ENCODE measurements around the gene POU4F3.
"Not testable (repeated sequence)": the region's sequence is repeated elsewhere in the genome, so short reads cannot be mapped to it uniquely, and the experiment has no call there.

POU4F3 gene

DNA sequence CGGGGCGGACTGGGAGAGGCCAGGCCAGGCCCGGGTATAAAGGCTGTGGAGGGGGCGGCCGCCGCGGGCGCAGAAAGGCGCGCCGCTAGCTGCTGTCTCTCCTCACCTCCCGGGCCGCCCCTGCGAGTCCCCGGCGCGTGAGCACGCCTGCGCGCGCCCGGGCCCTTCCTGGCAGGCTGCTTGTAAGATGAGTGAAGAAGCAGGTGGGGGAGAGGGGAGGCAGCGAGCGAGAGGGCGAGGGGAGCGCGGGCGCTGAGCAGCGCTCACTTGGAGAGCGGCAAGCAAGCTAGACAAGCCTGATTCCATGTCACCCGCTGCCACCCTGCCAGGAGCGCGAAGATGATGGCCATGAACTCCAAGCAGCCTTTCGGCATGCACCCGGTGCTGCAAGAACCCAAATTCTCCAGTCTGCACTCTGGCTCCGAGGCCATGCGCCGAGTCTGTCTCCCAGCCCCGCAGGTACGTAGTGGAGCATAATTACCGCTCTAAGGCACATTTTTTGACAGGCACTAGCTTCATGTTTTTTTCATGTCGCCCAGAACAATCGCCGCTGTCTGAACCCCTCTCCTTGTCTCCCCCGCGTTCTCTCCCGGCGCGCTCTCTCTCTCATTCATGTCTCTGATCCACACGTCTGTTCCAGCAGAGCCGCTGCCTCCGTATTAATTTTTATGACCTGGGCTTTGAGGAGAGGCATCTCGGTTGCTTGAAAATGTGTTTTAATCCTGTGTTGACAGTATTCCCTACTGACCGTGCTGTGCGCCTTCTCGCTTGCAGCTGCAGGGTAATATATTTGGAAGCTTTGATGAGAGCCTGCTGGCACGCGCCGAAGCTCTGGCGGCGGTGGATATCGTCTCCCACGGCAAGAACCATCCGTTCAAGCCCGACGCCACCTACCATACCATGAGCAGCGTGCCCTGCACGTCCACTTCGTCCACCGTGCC, at the start of gene POU4F3:
POU4F3 (plus strand) TSS at position 66 of the 941 bp plus-strand sequence; CDS start at position 340, 274 bp downstream.
- Mint-ChIP-seq H3K4me3 (no peak within 1 kb of the TSS), H3K9me3 (ENCODE audit: low read depth) (no peaks in the 10 kb centered on the region), H3K4me1 (ENCODE audit: low read depth) (peaks cover 11% of the 10 kb centered on the region), H3K36me3 (no peaks in the 10 kb centered on the region), H3K27me3 (peaks cover 58% of the 10 kb centered on the region), H3K27ac (no peak within 1 kb of the TSS)

DNA sequence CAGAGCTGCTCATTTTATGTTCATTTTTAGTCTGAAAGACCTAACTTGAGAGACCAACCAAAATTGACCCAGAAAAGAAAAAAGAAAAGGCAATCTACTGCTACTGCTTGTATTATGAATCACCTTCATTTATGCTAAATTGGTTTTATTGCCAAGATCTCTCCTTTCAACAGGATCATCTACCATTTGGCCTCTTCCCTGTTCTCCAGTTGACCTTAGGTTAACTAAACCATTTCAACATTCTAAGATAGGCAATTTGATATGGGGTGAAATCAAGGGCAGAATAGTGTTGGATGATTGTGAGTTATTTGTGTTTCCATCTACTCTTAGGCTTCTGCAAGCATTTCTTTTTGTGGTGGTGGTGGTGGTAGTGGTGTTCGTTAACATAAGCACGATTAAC, 48.3 kb upstream of the POU4F3 start:
- Mint-ChIP-seq H3K27me3 (no peaks in the 10 kb centered on the region), H3K27ac (no peak overlapping the region), H3K4me3 (no peak overlapping the region), H3K4me1 (ENCODE audit: low read depth) (no peaks in the 10 kb centered on the region), H3K9me3 (ENCODE audit: low read depth) (no peaks in the 10 kb centered on the region), H3K36me3 (peaks cover 3% of the 10 kb centered on the region)

GRCh38 chr5:146291421-146292074, 47.1 kb upstream of the POU4F3 start:
- Mint-ChIP-seq H3K27me3 (no peaks in the 10 kb centered on the region), H3K9me3 (ENCODE audit: low read depth) (no peaks in the 10 kb centered on the region), H3K36me3 (peaks cover 1% of the 10 kb centered on the region), H3K4me1 (ENCODE audit: low read depth) (no peaks in the 10 kb centered on the region), H3K4me3 (no peak overlapping the region), H3K27ac (no peak overlapping the region)

DNA sequence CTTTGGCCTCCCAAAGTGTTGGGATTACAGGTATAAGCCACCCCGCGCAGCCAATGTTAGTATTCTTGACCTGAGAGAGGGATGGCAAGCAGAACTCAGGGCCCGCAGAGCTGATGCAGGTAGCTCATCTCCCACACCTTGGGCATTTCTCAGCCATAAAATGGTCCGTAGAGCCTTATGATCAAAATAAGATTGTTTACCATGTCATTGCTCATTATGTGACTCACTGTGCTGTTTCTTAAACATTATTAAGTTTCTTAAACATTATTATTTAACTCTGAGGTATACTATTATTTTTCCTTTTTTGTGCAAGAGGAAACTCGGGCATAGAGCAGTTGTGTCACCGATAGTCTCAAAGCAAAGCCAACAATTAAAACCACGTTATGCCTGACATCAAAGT, 42.4 kb upstream of the POU4F3 start:
- H3K27me3 Mint-ChIP-seq = no peaks in the 10 kb centered on the region
- H3K27ac Mint-ChIP-seq = no peak overlapping the region
- no peak overlapping the region for H3K4me3 Mint-ChIP-seq
- H3K9me3 Mint-ChIP-seq (ENCODE audit: low read depth) = no peaks in the 10 kb centered on the region
- no peaks in the 10 kb centered on the region for H3K36me3 Mint-ChIP-seq
- no peaks in the 10 kb centered on the region for H3K4me1 Mint-ChIP-seq (ENCODE audit: low read depth)

GRCh38 chr5:146298920-146299319, 39.7 kb upstream of the POU4F3 start:
- H3K36me3 Mint-ChIP-seq; H3K4me1 Mint-ChIP-seq (ENCODE audit: low read depth); H3K27ac Mint-ChIP-seq; H3K4me3 Mint-ChIP-seq; H3K9me3 Mint-ChIP-seq (ENCODE audit: low read depth); H3K27me3 Mint-ChIP-seq: not testable (repeated sequence)

DNA sequence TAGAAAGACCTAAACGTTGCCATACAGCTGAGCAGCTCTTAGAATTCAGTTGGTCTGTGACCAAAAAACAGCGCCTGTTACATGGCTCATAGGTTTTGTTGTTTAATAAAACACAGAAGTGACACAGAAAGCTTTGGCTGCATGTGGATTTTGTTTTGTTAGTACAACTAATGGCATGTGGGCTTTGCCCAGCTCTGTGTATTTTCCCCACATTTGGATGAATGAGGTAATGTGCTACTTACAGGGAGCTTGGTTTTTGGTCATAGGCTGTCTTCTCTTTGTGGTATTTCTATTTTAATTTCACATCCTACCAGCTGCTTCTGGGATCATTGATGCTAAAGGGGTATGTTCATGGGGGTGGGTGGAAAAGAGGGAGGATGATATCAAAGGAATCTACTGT, 37.0 kb upstream of the POU4F3 start:
- H3K36me3 Mint-ChIP-seq = no peaks in the 10 kb centered on the region
- peaks cover 4% of the 10 kb centered on the region for H3K27me3 Mint-ChIP-seq
- H3K27ac Mint-ChIP-seq = no peak overlapping the region
- no peak overlapping the region for H3K4me3 Mint-ChIP-seq
- H3K9me3 Mint-ChIP-seq (ENCODE audit: low read depth) = no peaks in the 10 kb centered on the region
- H3K4me1 Mint-ChIP-seq (ENCODE audit: low read depth) = no peaks in the 10 kb centered on the region

DNA sequence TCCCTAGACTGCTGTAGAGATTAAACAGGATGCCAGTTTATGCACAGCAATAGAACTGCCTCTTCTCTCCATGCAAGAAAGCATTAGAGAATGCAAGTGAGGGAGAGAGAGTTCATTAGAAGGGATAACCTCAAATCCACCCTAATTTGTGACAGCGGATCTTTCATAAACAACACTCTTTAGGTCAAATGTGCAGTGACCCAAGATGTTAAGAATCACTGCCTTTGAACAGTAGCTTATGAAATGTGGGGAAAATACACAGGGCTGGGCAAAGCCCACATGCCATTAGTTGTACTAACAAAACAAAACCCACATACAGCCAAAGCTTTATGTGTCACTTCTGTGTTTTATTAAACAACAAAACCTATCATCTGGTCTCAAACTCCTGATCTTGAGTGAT, 36.2 kb upstream of the POU4F3 start:
- Mint-ChIP-seq H3K4me3 (no peak overlapping the region), H3K9me3 (ENCODE audit: low read depth) (no peaks in the 10 kb centered on the region), H3K27me3 (peaks cover 4% of the 10 kb centered on the region), H3K4me1 (ENCODE audit: low read depth) (no peaks in the 10 kb centered on the region), H3K27ac (no peak overlapping the region), H3K36me3 (no peaks in the 10 kb centered on the region)

- H3K4me3 Mint-ChIP-seq = no peak overlapping the region
- H3K27me3 Mint-ChIP-seq = peaks cover 7% of the 10 kb centered on the region
- H3K9me3 Mint-ChIP-seq (ENCODE audit: low read depth) = no peaks in the 10 kb centered on the region
- no peak overlapping the region for H3K27ac Mint-ChIP-seq
- H3K36me3 Mint-ChIP-seq = no peaks in the 10 kb centered on the region
- H3K4me1 Mint-ChIP-seq (ENCODE audit: low read depth) = no peaks in the 10 kb centered on the region
These were observed 31.8 kb upstream of the POU4F3 start for GRCh38 chr5:146306838-146307237.

DNA sequence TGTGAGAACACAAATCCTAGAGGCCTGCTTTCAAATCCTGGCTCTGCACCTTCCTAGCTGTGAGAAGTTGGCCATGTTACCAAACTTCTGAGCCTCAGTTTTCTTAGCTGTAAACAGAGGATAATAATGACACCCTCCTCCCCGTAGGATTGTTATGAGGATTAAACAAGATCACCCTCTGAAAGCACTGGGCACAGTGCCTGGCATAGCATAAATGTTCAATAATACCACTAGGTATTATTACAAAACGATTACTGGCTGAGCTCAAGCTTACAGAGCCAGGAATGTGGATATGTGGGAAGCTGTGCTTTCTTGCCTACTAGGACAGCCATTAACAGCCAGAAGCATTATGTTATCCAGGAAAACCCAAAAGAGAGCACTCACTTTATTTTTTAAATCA, 30.8 kb upstream of the POU4F3 start:
- H3K4me3 Mint-ChIP-seq = no peak overlapping the region

DNA sequence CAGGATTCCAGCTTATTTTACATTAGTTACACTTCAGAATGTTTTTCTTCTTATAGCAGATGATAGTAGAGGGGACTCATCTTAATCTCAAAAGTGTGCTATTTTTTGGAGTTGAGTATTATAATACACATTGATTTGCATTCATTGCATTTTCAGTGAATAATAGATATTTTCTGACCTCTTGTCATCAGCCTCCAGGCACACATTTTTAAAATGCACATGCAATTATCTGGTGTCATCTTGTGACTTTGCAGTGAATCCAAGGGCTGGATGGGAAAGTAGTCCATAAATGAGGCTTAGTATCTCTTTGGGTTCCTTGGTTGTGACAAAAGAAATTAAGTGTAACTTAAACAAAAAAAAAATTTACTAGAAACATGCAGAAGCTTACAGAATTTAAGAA, 28.1 kb upstream of the POU4F3 start:
- Mint-ChIP-seq H3K36me3 (no peaks in the 10 kb centered on the region), H3K9me3 (ENCODE audit: low read depth) (no peaks in the 10 kb centered on the region), H3K27me3 (peaks cover 8% of the 10 kb centered on the region), H3K27ac (no peak overlapping the region), H3K4me3 (no peak overlapping the region), H3K4me1 (ENCODE audit: low read depth) (peaks cover 2% of the 10 kb centered on the region)

More for the DNA sequence above, 30.8 kb upstream of the POU4F3 start:
- no peaks in the 10 kb centered on the region for H3K36me3 Mint-ChIP-seq
- no peak overlapping the region for H3K27ac Mint-ChIP-seq
- H3K9me3 Mint-ChIP-seq (ENCODE audit: low read depth) = no peaks in the 10 kb centered on the region
- H3K4me1 Mint-ChIP-seq (ENCODE audit: low read depth) = peaks cover under 1% of the 10 kb centered on the region
- H3K27me3 Mint-ChIP-seq = peaks cover 7% of the 10 kb centered on the region

GRCh38 chr5:146311278-146311677, 27.4 kb upstream of the POU4F3 start:
- Mint-ChIP-seq H3K4me1 (ENCODE audit: low read depth) (peaks cover 2% of the 10 kb centered on the region), H3K36me3 (no peaks in the 10 kb centered on the region), H3K27me3 (peaks cover 6% of the 10 kb centered on the region), H3K4me3 (no peak overlapping the region), H3K9me3 (ENCODE audit: low read depth) (no peaks in the 10 kb centered on the region), H3K27ac (no peak overlapping the region)

GRCh38 chr5:146313027-146313426, 25.6 kb upstream of the POU4F3 start:
- no peaks in the 10 kb centered on the region for H3K36me3 Mint-ChIP-seq
- peaks cover 6% of the 10 kb centered on the region for H3K27me3 Mint-ChIP-seq
- H3K4me3 Mint-ChIP-seq = no peak overlapping the region
- peaks cover 2% of the 10 kb centered on the region for H3K4me1 Mint-ChIP-seq (ENCODE audit: low read depth)
- no peaks in the 10 kb centered on the region for H3K9me3 Mint-ChIP-seq (ENCODE audit: low read depth)
- H3K27ac Mint-ChIP-seq = no peak overlapping the region

DNA sequence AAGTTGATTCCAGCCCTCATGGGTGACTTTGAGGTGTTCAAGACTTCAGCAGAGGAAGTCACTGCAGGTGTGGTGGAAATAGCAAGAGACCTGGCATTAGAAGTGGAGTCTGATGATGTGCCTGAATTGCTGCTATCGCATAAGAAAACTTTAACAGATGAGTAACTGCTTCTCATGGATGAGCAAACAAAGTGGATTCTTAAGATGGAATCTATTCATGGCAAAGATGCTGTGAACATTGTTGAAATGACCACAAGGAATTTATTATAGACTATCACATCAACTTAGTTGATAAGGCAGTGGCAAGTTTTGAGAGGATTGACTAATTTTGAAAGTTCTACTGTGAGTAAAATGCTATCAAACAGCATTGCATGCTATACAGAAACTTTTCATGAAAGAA, 17.1 kb upstream of the POU4F3 start:
- Mint-ChIP-seq H3K36me3 (peaks cover 4% of the 10 kb centered on the region), H3K4me1 (ENCODE audit: low read depth) (no peaks in the 10 kb centered on the region), H3K27me3 (peaks cover 4% of the 10 kb centered on the region), H3K4me3 (no peak overlapping the region), H3K9me3 (ENCODE audit: low read depth) (no peaks in the 10 kb centered on the region), H3K27ac (no peak overlapping the region)

DNA sequence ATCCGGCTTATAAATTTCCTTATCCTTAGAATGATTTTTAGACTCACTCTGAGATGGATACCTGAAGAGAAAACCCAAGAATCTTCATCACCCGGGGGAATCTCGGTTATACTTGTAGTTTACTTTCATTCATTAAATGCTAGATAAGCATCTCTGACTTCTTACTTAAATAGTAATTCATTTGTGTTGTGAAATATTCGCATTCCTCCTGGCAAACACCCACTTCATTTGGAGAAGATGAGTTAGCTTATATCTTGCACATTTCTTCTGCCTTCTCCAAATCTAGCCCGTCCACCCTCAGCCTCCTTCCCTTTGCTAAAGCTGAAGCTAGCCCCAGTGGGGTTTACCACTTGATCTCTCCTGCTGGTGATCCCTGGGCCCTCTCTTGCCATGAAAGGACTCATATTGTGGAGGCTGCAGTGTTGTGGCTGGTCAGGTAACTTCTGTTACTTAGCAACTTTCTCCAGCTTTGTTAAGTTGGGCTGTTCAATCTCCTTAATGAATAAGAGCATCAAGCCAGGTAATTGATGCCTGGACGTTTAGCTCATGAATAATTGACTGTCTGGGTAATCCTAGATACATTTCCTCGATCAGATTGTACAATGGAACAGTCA, 11.3 kb upstream of the POU4F3 start:
- Mint-ChIP-seq H3K36me3 (peaks cover 4% of the 10 kb centered on the region), H3K27ac (no peak overlapping the region), H3K27me3 (peaks cover 27% of the 10 kb centered on the region), H3K9me3 (ENCODE audit: low read depth) (no peaks in the 10 kb centered on the region), H3K4me3 (no peak overlapping the region), H3K4me1 (ENCODE audit: low read depth) (no peaks in the 10 kb centered on the region)

DNA sequence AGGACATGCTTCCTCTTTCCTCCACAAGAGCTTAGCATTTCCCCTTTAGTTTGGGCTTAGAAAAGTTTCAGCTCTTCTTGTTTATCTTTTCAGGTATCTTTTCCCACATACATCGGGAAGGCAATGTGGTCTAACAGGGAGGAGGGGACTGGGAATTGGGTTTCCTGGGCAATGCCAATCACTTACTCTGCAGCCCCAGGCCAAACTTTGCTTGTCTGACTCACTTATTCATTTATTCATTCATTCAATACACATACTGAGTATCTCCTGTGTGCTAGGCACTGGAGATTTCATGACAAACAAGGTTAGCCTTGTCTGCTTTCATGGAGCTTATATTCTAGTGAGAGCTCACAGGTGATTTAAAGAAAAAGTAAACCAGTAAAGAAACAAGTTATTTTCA, 10.7 kb upstream of the POU4F3 start:
- Mint-ChIP-seq H3K4me3 (no peak overlapping the region), H3K9me3 (ENCODE audit: low read depth) (no peaks in the 10 kb centered on the region), H3K4me1 (ENCODE audit: low read depth) (no peaks in the 10 kb centered on the region), H3K27me3 (peaks cover 27% of the 10 kb centered on the region), H3K36me3 (peaks cover 4% of the 10 kb centered on the region), H3K27ac (no peak overlapping the region)
